ENCODE data around the gene PHC2.

GRCh38 chr1:33396188-33397124 is 34.4 kb downstream of the PHC2 start:
- TF ChIP-seq EP300 (IDR thresholded peaks at IDR 0.05; ENCODE audit: borderline replicate concordance): no peak
- TF ChIP-seq MAX (IDR thresholded peaks at IDR 0.05): no peak
- TF ChIP-seq NFIC (IDR thresholded peaks at IDR 0.05): no peak
- TF ChIP-seq CREB1 (IDR thresholded peaks at IDR 0.05; ENCODE audit: low read depth): no peak
- TF ChIP-seq TAF1 (IDR thresholded peaks at IDR 0.05; ENCODE audit: low read depth): no peak
- no peak for TF ChIP-seq REST (IDR thresholded peaks at IDR 0.05; ENCODE audit: low read depth)
- no peak for TF ChIP-seq RAD21 (IDR thresholded peaks at IDR 0.05; ENCODE audit: low read depth)
- TF ChIP-seq TEAD4 (IDR thresholded peaks at IDR 0.05): no peak
